Left lung (tissue), 10 donors: ENCODE results near the gene CCDC124. TPM values are rescaled to one million over a fixed set of nuclear protein-coding genes. Genes with fewer than 3 reads are reported as not detected.

ENCODE experiments used
- ATAC-seq: fragments of 200-7000 bp; cut with Tn5 transposase; one replicate; pipeline ENCODE4 v1.9.1; 2020; ENCODE audit warnings: moderate library complexity
- DNase-seq, 4 donors: peaks; one replicate each; pipeline ENCODE4 v3.0.0-alpha.2; 2013 to 2020
- H3K27ac ChIP-seq, 2 donors: fragments of 200-600 bp; sonication (generic) in 1 of 2; one replicate each; pipeline versions ENCODE4 v1.5.0 to v1.8.0; 2020 to 2021
- H3K27me3 ChIP-seq, 2 donors: fragments of 200-600 bp; sonication (generic) in 1 of 2; one replicate each; pipeline versions ENCODE4 v1.5.0 to v1.8.0; 2020 to 2021
- H3K36me3 ChIP-seq, 2 donors: fragments of 200-600 bp; sonication (generic) in 1 of 2; one replicate each; pipeline versions ENCODE4 v1.5.0 to v1.8.0; 2020 to 2021
- H3K4me1 ChIP-seq, 2 donors: fragments of 200-600 bp; one replicate each; pipeline ENCODE4 v1.8.0; 2021
- H3K4me3 ChIP-seq, 2 donors: fragments of 200-600 bp; sonication (generic) in 1 of 2; one replicate each; pipeline versions ENCODE4 v1.5.0 to v1.8.0; 2020 to 2021; ENCODE audit warnings: mild to moderate bottlenecking in 1 of 2
- H3K9me3 ChIP-seq, 2 donors: fragments of 200-600 bp; sonication (generic) in 1 of 2; one replicate each; pipeline versions ENCODE4 v1.5.0 to v1.8.0; 2020 to 2021
- intact Hi-C, 2 donors: fragments of 100-400 bp; cut with DNase I; formaldehyde crosslinking; loops; one replicate each; pipeline versions ENCODE4 v1.11.2 to v1.14.2; 2022
- polyA plus RNA-seq, 6 donors: library from polyadenylated mRNA; unstranded; fragments of 120-200 nt; gene quantifications; one replicate each; pipeline ENCODE4 v1.2.1, GENCODE V29; 2013; ENCODE audit not compliant: insufficient read length in 6 of 6
- total RNA-seq, 2 donors: library from RNA; stranded (reverse); fragmentation: NEBNext Ultra II Directional; extraction: Animal tissue kit (Norgen Biotek cat#: 25700); gene quantifications; one replicate each; pipeline ENCODE4 v1.2.1, GENCODE V29; 2021
- TF ChIP-seq, protein P1 (sequence below), 2 donors: fragments of 200-600 bp; sonication (generic) in 1 of 2; IDR thresholded peaks; one replicate each; pipeline versions ENCODE4 v1.5.0 to v1.8.0; 2021; ENCODE audit warnings: antibody characterized with exemption in 2 of 2
- donor health status: DM: no; HTN: yes; CAD: no.
- donor health status: DM: no; HTN: no; CAD: no.

CCDC124 gene
- total and polyA plus RNA-seq, 8 donors: 42.0 to 75.7 (median 55.8) TPM

DNA sequence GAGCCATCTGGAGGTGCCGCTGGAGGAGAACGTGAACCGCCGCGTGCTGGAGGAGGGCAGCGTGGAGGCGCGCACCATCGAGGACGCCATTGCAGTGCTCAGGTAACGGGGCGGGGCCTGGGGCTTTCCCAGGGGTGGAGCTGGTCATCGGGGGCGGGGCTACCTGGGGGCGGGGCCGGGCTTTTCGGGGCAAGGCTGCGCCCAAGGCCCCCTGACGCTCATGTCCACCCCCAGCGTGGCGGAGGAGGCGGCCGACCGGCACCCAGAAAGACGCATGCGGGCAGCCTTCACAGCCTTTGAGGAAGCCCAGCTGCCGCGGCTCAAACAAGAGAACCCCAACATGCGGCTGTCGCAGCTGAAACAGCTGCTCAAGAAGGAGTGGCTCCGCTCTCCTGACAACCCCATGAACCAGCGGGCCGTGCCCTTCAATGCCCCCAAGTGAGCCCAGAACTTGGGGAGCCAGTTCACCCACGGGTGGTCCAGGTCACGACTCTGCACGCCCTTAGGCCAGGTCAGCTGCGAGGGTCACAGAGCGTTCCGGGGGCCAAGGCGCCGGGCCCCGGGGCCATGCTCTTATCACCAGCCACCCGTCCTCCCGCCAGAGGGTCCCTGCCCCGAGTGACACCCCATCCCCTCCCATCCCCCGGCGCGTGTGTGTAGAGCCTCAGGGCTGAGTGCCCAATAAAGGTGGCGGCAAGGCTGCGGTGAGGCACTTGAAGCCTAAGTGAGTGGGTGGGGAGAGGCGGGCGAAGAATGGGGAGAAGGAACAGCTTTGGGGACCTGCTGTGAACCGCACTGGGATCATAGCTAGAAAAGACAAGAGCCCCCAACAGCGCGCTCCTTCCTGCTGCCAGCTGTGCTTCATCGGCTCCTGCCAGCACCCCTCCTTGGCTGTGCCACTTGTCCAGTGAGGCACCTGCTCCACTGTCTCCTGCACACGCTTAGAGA is 10.7 kb downstream of the CCDC124 start:
- Histone ChIP-seq H3K9me3 (no peaks in the 10 kb centered on the region), H3K4me1 (peaks cover under 1 to 16% of the 10 kb centered on the region in 2 donors), H3K4me3 (no peak overlapping the region), H3K27me3 (peaks cover 0 to 5% of the 10 kb centered on the region in 2 donors), H3K27ac (no peak overlapping the region), H3K36me3 (peaks cover 0 to 59% of the 10 kb centered on the region in 2 donors)
- ATAC-seq (no peak), DNase-seq (no peak)
- intact Hi-C loops: loop anchor here in 1 of 2 donors (10.0 kb wide), 1 partner anchor 111 kb away; no protein-coding TSS in a partner anchor
- TF ChIP-seq, protein P1, sequence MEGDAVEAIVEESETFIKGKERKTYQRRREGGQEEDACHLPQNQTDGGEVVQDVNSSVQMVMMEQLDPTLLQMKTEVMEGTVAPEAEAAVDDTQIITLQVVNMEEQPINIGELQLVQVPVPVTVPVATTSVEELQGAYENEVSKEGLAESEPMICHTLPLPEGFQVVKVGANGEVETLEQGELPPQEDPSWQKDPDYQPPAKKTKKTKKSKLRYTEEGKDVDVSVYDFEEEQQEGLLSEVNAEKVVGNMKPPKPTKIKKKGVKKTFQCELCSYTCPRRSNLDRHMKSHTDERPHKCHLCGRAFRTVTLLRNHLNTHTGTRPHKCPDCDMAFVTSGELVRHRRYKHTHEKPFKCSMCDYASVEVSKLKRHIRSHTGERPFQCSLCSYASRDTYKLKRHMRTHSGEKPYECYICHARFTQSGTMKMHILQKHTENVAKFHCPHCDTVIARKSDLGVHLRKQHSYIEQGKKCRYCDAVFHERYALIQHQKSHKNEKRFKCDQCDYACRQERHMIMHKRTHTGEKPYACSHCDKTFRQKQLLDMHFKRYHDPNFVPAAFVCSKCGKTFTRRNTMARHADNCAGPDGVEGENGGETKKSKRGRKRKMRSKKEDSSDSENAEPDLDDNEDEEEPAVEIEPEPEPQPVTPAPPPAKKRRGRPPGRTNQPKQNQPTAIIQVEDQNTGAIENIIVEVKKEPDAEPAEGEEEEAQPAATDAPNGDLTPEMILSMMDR (IDR thresholded peaks at IDR 0.05): no peak

DNA sequence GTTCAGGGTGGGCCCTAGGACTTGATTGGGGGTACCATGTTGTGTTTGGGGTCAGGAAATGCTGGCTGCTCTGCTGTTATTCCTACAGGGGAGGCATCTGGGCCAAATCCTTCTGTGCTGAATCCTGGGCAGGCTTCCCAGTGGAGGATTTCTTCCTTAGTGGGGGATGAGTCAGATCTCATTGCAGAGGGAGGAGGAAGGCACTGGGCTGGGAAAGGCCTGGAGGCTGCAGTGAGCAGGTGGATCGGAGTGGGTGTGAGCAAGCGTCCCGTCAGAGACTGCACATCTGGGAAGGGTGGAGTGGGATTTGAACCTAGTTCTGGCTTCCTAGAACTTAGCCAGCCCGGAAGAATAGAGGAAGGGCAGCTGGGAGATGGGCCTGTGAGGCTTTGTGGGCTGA is 11.5 kb downstream of the CCDC124 start:
- DNase-seq: no peak
- Histone ChIP-seq H3K9me3 (no peaks in the 10 kb centered on the region), H3K27me3 (peaks cover 6 to 12% of the 10 kb centered on the region in 2 donors), H3K36me3 (peaks cover 0 to 51% of the 10 kb centered on the region in 2 donors), H3K27ac (no peak overlapping the region), H3K4me1 (peaks cover 8 to 24% of the 10 kb centered on the region in 2 donors), H3K4me3 (no peak overlapping the region)
- TF ChIP-seq, protein P1 (IDR thresholded peaks at IDR 0.05): no peak
- intact Hi-C loops: loop anchor here in 1 of 2 donors (10.0 kb wide), 1 partner anchor 110 kb away; no protein-coding TSS in a partner anchor
- no peak for ATAC-seq

DNA sequence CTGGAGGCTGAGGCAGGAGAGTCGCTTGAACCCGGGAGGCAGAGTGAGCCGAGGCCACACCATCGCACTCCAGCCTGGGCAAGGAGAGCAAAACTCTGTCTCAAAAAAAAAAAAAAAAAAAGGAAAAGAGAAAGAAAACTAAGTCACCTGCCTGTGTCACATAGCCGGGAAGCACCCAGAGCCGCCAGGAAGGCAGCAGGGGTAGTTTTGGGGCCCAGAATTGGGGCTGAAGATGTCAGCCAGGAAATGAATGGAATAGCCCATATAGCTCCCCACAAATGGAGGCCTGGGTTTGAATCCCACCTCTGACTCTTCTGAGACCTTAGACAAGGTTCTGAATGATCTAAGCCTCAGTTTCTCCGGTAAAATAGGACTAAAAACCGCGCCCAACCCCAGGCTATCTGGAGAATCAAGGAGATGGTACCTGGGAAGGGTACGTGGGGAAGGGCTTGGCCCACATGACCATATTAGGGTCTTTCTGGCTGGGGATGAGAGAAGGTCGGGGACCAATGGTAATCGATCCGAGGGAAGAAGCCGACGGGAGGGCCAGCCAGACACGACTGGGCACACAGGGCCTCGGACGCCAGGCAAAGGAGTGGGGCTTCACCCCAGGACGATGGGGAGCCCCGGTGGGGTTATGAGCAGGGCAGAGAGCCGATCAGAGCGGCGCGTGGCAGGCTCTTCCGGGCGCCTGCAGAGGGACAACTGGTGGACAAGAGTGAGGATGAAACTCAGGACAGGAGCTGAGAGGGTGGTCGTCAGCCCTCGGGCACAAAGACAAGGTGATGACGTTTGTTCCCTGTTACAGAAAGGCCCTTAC is 14.4 kb downstream of the CCDC124 start:
- intact Hi-C loops: loop anchor here in 1 of 2 donors (10.0 kb wide), 1 partner anchor 108 kb away; no protein-coding TSS in a partner anchor
- H3K4me1 ChIP-seq: peaks cover 9 to 52% of the 10 kb centered on the region in 2 donors

DNA sequence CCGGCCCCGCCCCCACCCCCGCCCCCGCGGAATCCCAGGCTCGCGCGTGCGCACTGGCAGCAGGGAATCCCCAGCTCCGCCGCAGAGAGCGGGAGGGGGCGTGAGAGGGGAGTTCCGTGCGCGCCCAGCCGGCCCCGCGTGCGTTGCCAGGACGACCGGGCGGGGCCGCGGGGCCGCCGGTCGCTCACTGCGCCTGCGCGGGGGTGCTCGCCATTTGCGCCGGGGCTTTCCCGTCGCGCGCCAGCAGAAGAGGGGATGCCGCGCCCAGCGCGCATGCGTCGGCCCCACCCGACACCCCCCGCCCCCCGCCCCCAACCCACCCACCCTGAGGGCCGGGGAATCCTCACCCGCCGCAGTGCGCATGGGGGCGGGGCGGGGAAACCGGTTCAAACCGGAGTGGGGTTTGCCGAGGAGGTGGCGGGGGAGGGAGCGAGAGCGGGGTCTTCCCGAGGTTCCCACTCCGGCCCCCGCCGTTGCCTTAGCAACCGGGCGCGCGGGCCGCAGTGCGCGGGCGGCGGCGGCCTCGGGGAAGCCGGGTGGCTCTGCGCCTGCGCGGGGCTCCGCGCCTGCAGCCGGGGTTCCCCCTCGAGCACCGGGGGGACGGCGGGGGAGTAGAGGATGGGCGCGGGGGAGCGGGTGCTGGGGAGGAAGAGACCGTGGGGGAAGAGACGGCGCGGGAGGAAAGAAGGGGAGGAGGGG is 15.1 kb downstream of the CCDC124 start:
- DNase-seq (peak; percentile 93 to 98 (median 96)), ATAC-seq (peak; percentile 89)
- Histone ChIP-seq H3K27ac (peak overlapping the region; percentile 33 to 68), H3K4me1 (peaks cover 9 to 58% of the 10 kb centered on the region in 2 donors), H3K27me3 (peaks cover 39 to 49% of the 10 kb centered on the region in 2 donors), H3K36me3 (peaks cover 0 to 16% of the 10 kb centered on the region in 2 donors), H3K4me3 (peak overlapping the region; percentile 57 to 68), H3K9me3 (no peaks in the 10 kb centered on the region)
- TF ChIP-seq, protein P1 (IDR thresholded peaks at IDR 0.05): no peak
- intact Hi-C loops: loop anchor here in 1 of 2 donors (10.0 kb wide), 1 partner anchor 107 kb away; no protein-coding TSS in a partner anchor

More for the DNA sequence above, 14.4 kb downstream of the CCDC124 start:
- Histone ChIP-seq H3K36me3 (peaks cover 0 to 24% of the 10 kb centered on the region in 2 donors), H3K27me3 (peaks cover 31 to 41% of the 10 kb centered on the region in 2 donors), H3K27ac (peak overlapping the region in 1 of 2 donors; percentile 68), H3K9me3 (no peaks in the 10 kb centered on the region), H3K4me3 (peak overlapping the region; percentile 57 to 68)
- DNase-seq (peak in 1 of 4 donors; percentile 75), ATAC-seq (peak; percentile 53)
- TF ChIP-seq, protein P1 (IDR thresholded peaks at IDR 0.05): no peak
